Measurements from ENCODE around the gene TAS2R43. TPM values are rescaled to one million over a fixed set of nuclear protein-coding genes. Genes with fewer than 3 reads are reported as not detected.

Gene TAS2R43
- 0.34 TPM in 1 of 2 replicates, not detected in the other for total RNA-seq

GRCh38 chr12:11092128-11092527 is at the start of gene TAS2R43:
Gene TAS2R43 (minus strand): TSS chr12:11092313. CDS start chr12:11092229, 84 bp downstream.

DNA sequence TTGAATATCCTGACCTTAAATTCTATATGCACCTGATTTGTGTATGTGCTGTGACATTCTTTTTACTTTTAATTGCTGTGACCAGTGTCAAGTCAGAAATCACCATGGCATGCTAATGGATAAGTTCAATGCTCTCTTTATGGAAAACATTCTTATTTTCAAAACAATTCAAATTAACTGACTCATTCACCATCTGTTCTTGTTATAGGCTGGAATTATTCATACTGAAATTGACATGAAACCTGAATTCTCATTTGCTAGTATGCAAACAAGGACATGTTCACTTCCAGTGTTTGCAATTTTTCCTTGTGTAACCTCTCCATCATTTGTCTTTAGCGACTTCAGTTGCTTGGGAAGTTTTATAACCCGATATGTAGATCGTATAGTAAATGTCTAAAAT is 42.2 kb upstream of the TAS2R43 start, which contains the start of gene TAS2R30:
TSS of gene TAS2R30 (minus strand) at position 340 of the 400 bp plus-strand sequence. CDS start 400 bp downstream, outside the sequence.

DNA sequence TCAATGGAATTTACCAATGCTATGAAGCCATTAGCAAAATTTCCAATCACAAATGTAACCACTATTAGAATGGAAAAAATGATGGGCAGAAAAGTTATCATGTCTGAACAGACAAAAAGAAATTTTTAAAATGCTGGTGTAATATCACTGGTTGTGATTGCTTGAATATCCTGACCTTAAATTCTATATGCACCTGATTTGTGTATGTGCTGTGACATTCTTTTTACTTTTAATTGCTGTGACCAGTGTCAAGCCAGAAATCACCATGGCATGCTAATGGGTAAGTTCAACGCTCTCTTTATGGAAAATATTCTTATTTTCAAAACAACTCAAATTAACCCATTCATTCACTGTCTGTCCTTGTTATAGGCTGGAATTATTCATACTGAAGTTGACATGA is 29.9 kb downstream of the TAS2R43 start, which contains the start of gene TAS2R46:
TSS of gene TAS2R46 (minus strand) at position 101 of the 400 bp plus-strand sequence. CDS start at position 101, 0 bp downstream.

Other genes starting within 250 kb of the TAS2R43 start
- 1.4 TPM in 1 of 2 replicates, not detected in the other for gene PRR4, start 242.8 kb downstream of the TAS2R43 start, total RNA-seq
- gene PRH1, start 208.1 kb downstream of the TAS2R43 start, total RNA-seq: 4.1 and 15.9 TPM in 2 replicates
- gene TAS2R13, start 182.8 kb downstream of the TAS2R43 start, total RNA-seq: under 0.01 and 3.3 TPM in 2 replicates
- gene PRH2, start 163.1 kb downstream of the TAS2R43 start, total RNA-seq: 0.34 TPM in 1 of 2 replicates, not detected in the other
- gene TAS2R14, start 153.1 kb downstream of the TAS2R43 start, total RNA-seq: 0.68 and 4.1 TPM in 2 replicates
- gene TAS2R50, start 105.4 kb downstream of the TAS2R43 start, total RNA-seq: 0.34 and 5.9 TPM in 2 replicates
- gene TAS2R20, start 94.0 kb downstream of the TAS2R43 start, total RNA-seq: 0.34 and 6.2 TPM in 2 replicates
- gene TAS2R19, start 69.7 kb downstream of the TAS2R43 start, total RNA-seq: 0.34 and 7.6 TPM in 2 replicates
- gene TAS2R31, start 60.9 kb downstream of the TAS2R43 start, total RNA-seq: 0.68 and 5.6 TPM in 2 replicates
- 0.34 and 5.1 TPM in 2 replicates for gene TAS2R46, start 30.0 kb downstream of the TAS2R43 start, total RNA-seq
- gene TAS2R30, start 42.3 kb upstream of the TAS2R43 start, total RNA-seq: 0.68 and 8.0 TPM in 2 replicates
- gene SMIM10L1, start 78.9 kb upstream of the TAS2R43 start, total RNA-seq: 3.8 and 5.2 TPM in 2 replicates
- gene TAS2R42, start 94.6 kb upstream of the TAS2R43 start, total RNA-seq: not detected in 2 replicates
- not detected in 2 replicates for gene PRB3, start 177.4 kb upstream of the TAS2R43 start, total RNA-seq
- not detected in 2 replicates for gene PRB4, start 218.1 kb upstream of the TAS2R43 start, total RNA-seq

All from nasal cavity respiratory epithelium epithelial cell of viscerocranial mucosa (primary cell).